HFFc6 (cell line): ENCODE data around the gene LCLAT1. TPM values are rescaled to one million over a fixed set of nuclear protein-coding genes. Genes with fewer than 3 reads are reported as not detected.

Experiments
- DNase-seq: peaks from one replicate; pipeline ENCODE4 v3.0.0-alpha.2; 2018
- H3K27ac Mint-ChIP-seq: 2 replicates; pipeline ENCODE4 v1.8.0; 2020; ENCODE audit warnings: mild to moderate bottlenecking, mixed read lengths
- H3K27me3 Mint-ChIP-seq: 2 replicates; pipeline ENCODE4 v1.8.0; 2021; ENCODE audit warnings: mild to moderate bottlenecking, moderate library complexity, mixed read lengths; ENCODE audit not compliant: insufficient read depth
- H3K36me3 Mint-ChIP-seq: 2 replicates; pipeline ENCODE4 v1.8.0; 2021; ENCODE audit warnings: low read depth, mixed read lengths
- H3K4me1 Mint-ChIP-seq: 2 replicates; pipeline ENCODE4 v1.8.0; 2020; ENCODE audit warnings: low read depth, mixed read lengths
- H3K4me3 Mint-ChIP-seq: 2 replicates; pipeline ENCODE4 v1.8.0; 2020; ENCODE audit warnings: mild to moderate bottlenecking, moderate library complexity, mixed read lengths
- H3K9me3 Mint-ChIP-seq: 2 replicates; pipeline ENCODE4 v1.8.0; 2020; ENCODE audit warnings: mild to moderate bottlenecking, mixed read lengths
- total RNA-seq, 6 experiments: library from RNA; stranded (reverse); fragmentation: NEBNext Ultra II Directional; extraction: Animal tissue kit (Norgen Biotek cat#: 25700); gene quantifications; 2 replicates in 1 of 6; 3 replicates in 5 of 6; pipeline ENCODE4 v1.2.3, GENCODE V29; 2021
- TF ChIP-seq, protein P1 (sequence below): fragments of 200-600 bp; sonication (generic); IDR thresholded peaks from 2 replicates; pipeline ENCODE4 v1.5.0; 2021; ENCODE audit warnings: antibody characterized with exemption, mild to moderate bottlenecking

The LCLAT1 gene
- total RNA-seq, 6 experiments from 2014 or later = 21.0 to 27.0 (median 23.0) TPM

DNA sequence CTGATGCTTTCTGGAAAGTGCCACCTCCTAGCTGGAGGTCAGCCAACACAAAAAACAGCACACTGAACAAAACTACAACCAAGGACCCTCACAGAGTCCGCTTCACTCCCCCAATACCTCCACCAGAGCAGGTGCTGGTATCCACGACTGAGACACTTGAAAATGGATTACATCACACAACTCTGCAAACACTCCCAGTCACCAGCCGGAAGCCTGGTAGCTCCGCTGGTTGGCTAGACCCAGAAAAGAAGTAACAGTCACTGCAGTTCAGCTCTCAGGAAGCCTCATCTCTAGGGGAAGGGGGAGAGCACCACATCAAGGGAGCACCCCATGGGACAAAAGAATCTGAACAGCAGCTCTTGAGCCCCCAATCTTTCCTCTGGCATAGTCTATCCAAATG, 175.4 kb downstream of the LCLAT1 start:
- no peak for DNase-seq

DNA sequence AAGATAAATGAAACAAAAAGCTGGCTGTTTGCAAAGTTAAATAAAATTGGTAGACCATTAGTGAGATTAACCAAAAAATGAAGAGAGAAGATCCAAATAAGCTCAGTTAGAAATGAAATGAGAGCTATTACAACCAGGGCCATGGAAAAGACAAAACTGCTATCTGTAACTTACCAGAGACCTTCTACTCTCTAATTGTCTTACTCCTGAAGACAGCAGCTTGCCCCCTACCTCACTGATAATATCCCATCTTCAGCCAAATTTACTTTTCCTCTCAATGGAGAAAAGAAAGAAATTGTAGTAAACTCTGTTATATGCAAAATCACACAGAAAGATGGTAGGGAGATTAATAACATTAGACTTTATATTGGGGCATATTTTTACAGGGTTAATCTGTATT, 178.2 kb downstream of the LCLAT1 start:
- Mint-ChIP-seq H3K36me3 (peaks cover 5% of the 10 kb centered on the region), H3K4me3 (no peak overlapping the region), H3K9me3 (no peaks in the 10 kb centered on the region), H3K4me1 (peaks cover 16% of the 10 kb centered on the region), H3K27ac (no peak overlapping the region), H3K27me3 (no peaks in the 10 kb centered on the region)
- TF ChIP-seq, protein P1, sequence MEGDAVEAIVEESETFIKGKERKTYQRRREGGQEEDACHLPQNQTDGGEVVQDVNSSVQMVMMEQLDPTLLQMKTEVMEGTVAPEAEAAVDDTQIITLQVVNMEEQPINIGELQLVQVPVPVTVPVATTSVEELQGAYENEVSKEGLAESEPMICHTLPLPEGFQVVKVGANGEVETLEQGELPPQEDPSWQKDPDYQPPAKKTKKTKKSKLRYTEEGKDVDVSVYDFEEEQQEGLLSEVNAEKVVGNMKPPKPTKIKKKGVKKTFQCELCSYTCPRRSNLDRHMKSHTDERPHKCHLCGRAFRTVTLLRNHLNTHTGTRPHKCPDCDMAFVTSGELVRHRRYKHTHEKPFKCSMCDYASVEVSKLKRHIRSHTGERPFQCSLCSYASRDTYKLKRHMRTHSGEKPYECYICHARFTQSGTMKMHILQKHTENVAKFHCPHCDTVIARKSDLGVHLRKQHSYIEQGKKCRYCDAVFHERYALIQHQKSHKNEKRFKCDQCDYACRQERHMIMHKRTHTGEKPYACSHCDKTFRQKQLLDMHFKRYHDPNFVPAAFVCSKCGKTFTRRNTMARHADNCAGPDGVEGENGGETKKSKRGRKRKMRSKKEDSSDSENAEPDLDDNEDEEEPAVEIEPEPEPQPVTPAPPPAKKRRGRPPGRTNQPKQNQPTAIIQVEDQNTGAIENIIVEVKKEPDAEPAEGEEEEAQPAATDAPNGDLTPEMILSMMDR = no peak
- DNase-seq = no peak

More for the DNA sequence above, 175.4 kb downstream of the LCLAT1 start:
- H3K27ac Mint-ChIP-seq = no peak overlapping the region
- H3K4me3 Mint-ChIP-seq = no peak overlapping the region
- H3K27me3 Mint-ChIP-seq = no peaks in the 10 kb centered on the region
- no peaks in the 10 kb centered on the region for H3K9me3 Mint-ChIP-seq
- TF ChIP-seq, protein P1 = no peak
- no peaks in the 10 kb centered on the region for H3K4me1 Mint-ChIP-seq
- H3K36me3 Mint-ChIP-seq = peaks cover 5% of the 10 kb centered on the region

DNA sequence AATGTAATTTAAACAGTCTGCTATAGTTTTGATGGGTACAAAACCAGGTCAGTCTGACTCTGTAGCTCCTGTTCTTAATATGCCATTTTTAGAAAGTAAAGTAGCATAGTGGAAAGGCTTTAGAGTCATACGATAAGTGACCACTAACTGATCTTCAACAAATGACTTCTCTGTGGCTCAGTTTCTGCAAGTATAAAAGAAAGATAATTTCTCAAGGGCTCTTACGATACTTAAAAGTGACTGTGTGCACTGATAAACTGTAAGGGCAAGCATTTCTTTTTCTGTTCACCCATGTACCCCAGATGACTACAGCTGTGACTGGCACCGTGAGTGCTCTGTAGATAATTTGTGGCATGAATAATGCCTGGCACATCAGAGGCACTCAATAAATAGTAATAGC, 178.7 kb downstream of the LCLAT1 start:
- peaks cover 5% of the 10 kb centered on the region for H3K36me3 Mint-ChIP-seq
- no peak overlapping the region for H3K27ac Mint-ChIP-seq
- no peaks in the 10 kb centered on the region for H3K9me3 Mint-ChIP-seq
- DNase-seq = no peak
- H3K4me3 Mint-ChIP-seq = no peak overlapping the region
- H3K27me3 Mint-ChIP-seq = no peaks in the 10 kb centered on the region
- H3K4me1 Mint-ChIP-seq = peaks cover 16% of the 10 kb centered on the region
- TF ChIP-seq, protein P1 = no peak

DNA sequence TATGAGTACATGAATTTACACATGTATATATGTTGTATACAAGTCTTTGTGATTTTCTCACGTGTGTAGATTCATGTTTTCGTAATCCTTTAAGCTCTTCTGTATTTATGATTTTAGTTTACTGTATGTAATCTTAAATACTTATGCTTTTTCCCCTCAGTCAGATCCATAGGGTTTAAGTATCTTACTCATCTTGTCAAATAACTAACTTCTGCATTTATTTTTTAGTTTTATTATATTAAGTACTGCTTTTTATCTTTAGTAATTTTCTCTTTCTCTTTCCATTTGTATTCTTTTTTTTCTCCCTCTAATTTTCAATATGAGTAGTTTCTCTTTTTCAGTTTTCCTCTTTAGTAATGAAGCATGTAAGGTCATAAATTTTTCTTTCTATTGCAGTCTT, 179.4 kb downstream of the LCLAT1 start:
- no peak overlapping the region for H3K4me3 Mint-ChIP-seq
- H3K27me3 Mint-ChIP-seq = no peaks in the 10 kb centered on the region
- no peak for DNase-seq
- peaks cover 16% of the 10 kb centered on the region for H3K4me1 Mint-ChIP-seq
- H3K9me3 Mint-ChIP-seq = no peaks in the 10 kb centered on the region
- H3K27ac Mint-ChIP-seq = no peak overlapping the region
- H3K36me3 Mint-ChIP-seq = peaks cover 3% of the 10 kb centered on the region
- TF ChIP-seq, protein P1 = no peak

DNA sequence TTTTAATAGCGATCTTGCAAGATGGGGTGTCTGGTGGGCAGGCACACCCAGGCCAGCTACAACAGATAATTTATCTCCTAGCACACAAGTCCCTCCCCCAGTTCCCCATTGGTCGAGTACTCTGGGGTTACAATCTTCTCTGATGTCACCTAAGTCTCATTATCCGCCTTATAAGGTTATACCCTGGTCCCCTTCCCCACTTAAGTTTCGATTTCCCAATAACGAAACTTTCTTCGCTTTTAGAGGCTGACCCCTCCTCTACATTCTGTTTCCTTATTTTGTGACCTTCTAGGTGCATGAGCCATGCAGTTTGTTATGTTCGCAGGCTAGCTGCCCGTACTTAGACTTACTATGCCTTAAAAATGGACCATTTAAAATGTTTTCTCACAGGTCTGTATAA, 180.1 kb downstream of the LCLAT1 start:
- TF ChIP-seq, protein P1 = no peak
- Mint-ChIP-seq H3K27ac (no peak overlapping the region), H3K9me3 (no peaks in the 10 kb centered on the region), H3K4me3 (no peak overlapping the region), H3K36me3 (no peaks in the 10 kb centered on the region; the same call in 1 of the 2 replicates), H3K27me3 (no peaks in the 10 kb centered on the region), H3K4me1 (peaks cover 16% of the 10 kb centered on the region)
- DNase-seq = no peak

DNA sequence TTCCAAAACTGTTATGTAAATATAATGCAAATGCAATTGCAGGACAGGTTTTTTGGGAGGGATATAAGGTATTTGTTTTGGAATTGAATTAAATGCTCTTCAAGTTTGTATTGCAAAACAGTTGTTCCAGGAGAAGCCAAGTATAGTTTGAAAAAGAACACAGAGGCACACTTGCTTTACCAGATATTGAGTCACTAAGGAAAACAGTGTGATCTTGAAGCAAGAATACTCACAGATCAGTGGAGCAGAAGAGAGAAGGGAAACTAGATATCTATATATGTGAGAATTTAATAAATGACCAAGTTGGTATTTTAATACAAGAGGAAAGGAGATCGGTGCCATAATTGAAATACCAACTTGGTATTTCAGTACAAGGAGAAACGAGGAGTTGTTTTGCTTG, 181.3 kb downstream of the LCLAT1 start:
- Mint-ChIP-seq H3K4me1 (peaks cover 16% of the 10 kb centered on the region), H3K4me3 (no peak overlapping the region), H3K27me3 (no peaks in the 10 kb centered on the region), H3K36me3 (no peaks in the 10 kb centered on the region; the same call in 1 of the 2 replicates), H3K27ac (no peak overlapping the region), H3K9me3 (no peaks in the 10 kb centered on the region)
- TF ChIP-seq, protein P1 = no peak
- DNase-seq = no peak
